PC-3 (cell line): ENCODE data around the gene SMIM44. TPM values are rescaled to one million over a fixed set of nuclear protein-coding genes. Genes with fewer than 3 reads are reported as not detected.

Experiments used
- ATAC-seq: fragments of 200-7000 bp; cut with Tn5 transposase; 2 replicates; pipeline ENCODE4 v1.9.1; 2020; ENCODE audit warnings: mild to moderate bottlenecking, moderate library complexity
- BruUV-seq: library from RNA; stranded (reverse); fragments of 400-500 nt; replicated peaks from 2 replicates; lab custom pipeline; 2021; lab: Mats Ljungman, UMichigan
- CTCF ChIA-PET: fragments of 300-600 bp; sonication (Branson Sonifier 250); formaldehyde crosslinking; loops from one replicate; lab custom pipeline; 2022; ENCODE audit warnings: antibody characterized with exemption; lab: Charles Lee
- POLR2A ChIA-PET: fragments of 300-600 bp; sonication (Branson Sonifier 250); formaldehyde crosslinking; loops from one replicate; lab custom pipeline; 2022; ENCODE audit warnings: antibody characterized with exemption; ENCODE audit not compliant: unreplicated experiment; lab: Charles Lee
- DNase-seq: peaks from one replicate; pipeline ENCODE4 v3.0.0-alpha.2; 2015
- H2AFZ ChIP-seq: fragments of 300-600 bp; sonication (generic); 2 replicates; pipeline ENCODE4 v1.6.0; 2016; ENCODE audit warnings: antibody characterized with exemption, low read length
- H3F3A ChIP-seq: fragments of 300-600 bp; sonication (generic); one replicate; pipeline ENCODE4 v1.6.0; 2017; ENCODE audit warnings: antibody characterized with exemption, low read length, control low read depth, mild to moderate bottlenecking; ENCODE audit not compliant: unreplicated experiment
- H3K27ac ChIP-seq: fragments of 300-600 bp; sonication (generic); 2 replicates; pipeline ENCODE4 v1.5.1; 2016; ENCODE audit warnings: mild to moderate bottlenecking, low read length
- H3K27me3 ChIP-seq: fragments of 300-600 bp; sonication (generic); 2 replicates; pipeline ENCODE4 v1.6.1; 2016; ENCODE audit warnings: low read length, mixed read lengths
- H3K36me3 ChIP-seq: fragments of 300-600 bp; sonication (generic); 2 replicates; pipeline ENCODE4 v1.6.1; 2016; ENCODE audit warnings: low read depth, mixed run types, low read length, mixed read lengths
- H3K4me1 ChIP-seq: fragments of 300-600 bp; sonication (generic); 2 replicates; pipeline ENCODE4 v1.5.1; 2016; ENCODE audit warnings: low read length; ENCODE audit not compliant: insufficient read depth
- H3K4me2 ChIP-seq: fragments of 300-600 bp; sonication (generic); 2 replicates; pipeline ENCODE4 v1.6.0; 2016; ENCODE audit warnings: low read length
- H3K4me3 ChIP-seq: fragments of 300-600 bp; sonication (generic); 2 replicates; pipeline ENCODE4 v1.5.1; 2016; ENCODE audit warnings: mild to moderate bottlenecking, low read length, mixed read lengths
- H3K79me2 ChIP-seq: fragments of 300-600 bp; sonication (generic); 2 replicates; pipeline ENCODE4 v1.6.1; 2017; ENCODE audit warnings: low read length, mixed read lengths
- H3K9ac ChIP-seq: fragments of 300-600 bp; sonication (generic); 2 replicates; pipeline ENCODE4 v1.6.0; 2016; ENCODE audit warnings: mild to moderate bottlenecking, low read length
- H3K9me2 ChIP-seq: fragments of 300-600 bp; sonication (generic); replicated peaks from 2 replicates; pipeline ENCODE4 v1.6.1; 2016; ENCODE audit warnings: mixed run types, low read length, mixed read lengths
- H3K9me3 ChIP-seq: fragments of 300-600 bp; sonication (generic); 2 replicates; pipeline ENCODE4 v1.6.1; 2016; ENCODE audit warnings: low read length, mixed read lengths
- H4K20me1 ChIP-seq: fragments of 300-600 bp; sonication (generic); 2 replicates; pipeline ENCODE4 v1.6.1; 2016; ENCODE audit warnings: low read length, mixed read lengths
- EZH2 ChIP-seq: fragments of 300-600 bp; sonication (generic); IDR thresholded peaks from one replicate; pipeline ENCODE4 v1.6.1; 2017; ENCODE audit warnings: antibody characterized with exemption, mild to moderate bottlenecking, low read length; ENCODE audit not compliant: unreplicated experiment
- EZH2phosphoT487 ChIP-seq: fragments of 300-600 bp; sonication (generic); IDR thresholded peaks from 2 replicates; pipeline ENCODE4 v1.6.1; 2018; ENCODE audit warnings: mild to moderate bottlenecking, antibody characterized with exemption, low read length, borderline replicate concordance
- intact Hi-C: fragments of 100-400 bp; cut with micrococcal nuclease; formaldehyde crosslinking; loops from 2 replicates; pipeline ENCODE4 v1.9.0; 2023
- total RNA-seq: library from RNA; depleted of rRNA; stranded (reverse); fragments of >200 nt; gene quantifications from 2 replicates; pipeline ENCODE4 v1.2.3, GENCODE V29; 2014
- TF ChIP-seq, protein P1 (sequence below): fragments of 300-600 bp; sonication (generic); conservative IDR thresholded peaks from 2 replicates; pipeline ENCODE4 v1.5.1; 2017; ENCODE audit warnings: antibody characterized with exemption, low read depth, mild to moderate bottlenecking, low read length

The SMIM44 gene
- total RNA-seq, 1 experiment from 2014 or later, result not detected

DNA sequence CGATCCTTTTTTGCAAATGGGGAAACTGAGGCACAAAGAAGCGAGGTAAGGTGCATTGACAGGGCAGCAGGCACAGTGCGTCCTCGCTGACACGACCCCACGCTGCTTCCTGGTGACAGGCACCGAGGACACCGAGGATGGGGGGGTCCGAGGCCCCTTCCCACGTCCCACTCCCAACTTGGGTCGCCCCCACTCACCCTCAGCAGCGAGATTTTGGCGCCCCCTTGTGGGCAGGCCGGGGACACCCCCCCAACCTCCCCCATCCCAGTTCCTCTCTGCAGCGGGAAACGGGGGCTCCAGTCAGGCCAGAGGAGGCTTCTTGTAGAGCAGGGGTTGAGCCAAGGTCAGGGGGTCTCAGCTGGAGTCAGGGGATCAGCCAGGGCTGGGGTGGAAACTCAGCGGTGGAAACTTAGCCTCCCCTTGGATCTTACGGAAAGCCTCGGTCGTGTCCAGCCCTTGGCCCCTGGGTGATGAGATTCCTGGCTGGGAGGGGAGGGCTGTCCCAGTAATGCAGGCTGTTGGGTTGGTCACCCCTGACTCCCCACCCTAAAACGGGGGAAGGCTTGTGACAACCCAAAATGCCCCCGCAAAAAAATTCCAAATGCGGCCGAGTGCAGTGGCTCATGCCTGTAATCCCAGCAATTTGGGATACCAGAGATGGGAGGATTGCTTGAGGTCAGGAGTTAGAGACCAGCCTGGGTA is 11.1 kb downstream of the SMIM44 start:
- intact Hi-C loops, result loop anchor here (2.0 kb wide), 2 partner anchors 145 to 167 kb away; no protein-coding TSS in a partner anchor
- no peaks in the 10 kb centered on the region for H3K9me2 ChIP-seq
- H3K9me3 ChIP-seq, result no peaks in the 10 kb centered on the region
- no peaks in the 10 kb centered on the region for H3F3A ChIP-seq
- H3K36me3 ChIP-seq, result no peaks in the 10 kb centered on the region
- ATAC-seq (peak; percentile 26; the same call in 1 of the 2 replicates), DNase-seq (peak; percentile 8)
- H3K27me3 ChIP-seq, result no peaks in the 10 kb centered on the region
- no TSS peak for BruUV-seq
- no peaks in the 10 kb centered on the region for H3K79me2 ChIP-seq
- no peaks in the 10 kb centered on the region for H3K4me1 ChIP-seq
- no peak overlapping the region for H3K9ac ChIP-seq
- no peak overlapping the region for H3K27ac ChIP-seq
- H3K4me3 ChIP-seq, result no peak overlapping the region
- ChIA-PET POLR2A (no interaction called here), CTCF (interaction anchor here (0.6 kb wide), 2 partner anchors 33 to 127 kb away, joined by 3 read pairs; no protein-coding TSS in a partner anchor)
- no peaks in the 10 kb centered on the region for H4K20me1 ChIP-seq
- H3K4me2 ChIP-seq, result no peak overlapping the region
- no peak overlapping the region for H2AFZ ChIP-seq
- TF ChIP-seq EZH2 (no peak), EZH2phosphoT487 (no peak)
- TF ChIP-seq, protein P1, sequence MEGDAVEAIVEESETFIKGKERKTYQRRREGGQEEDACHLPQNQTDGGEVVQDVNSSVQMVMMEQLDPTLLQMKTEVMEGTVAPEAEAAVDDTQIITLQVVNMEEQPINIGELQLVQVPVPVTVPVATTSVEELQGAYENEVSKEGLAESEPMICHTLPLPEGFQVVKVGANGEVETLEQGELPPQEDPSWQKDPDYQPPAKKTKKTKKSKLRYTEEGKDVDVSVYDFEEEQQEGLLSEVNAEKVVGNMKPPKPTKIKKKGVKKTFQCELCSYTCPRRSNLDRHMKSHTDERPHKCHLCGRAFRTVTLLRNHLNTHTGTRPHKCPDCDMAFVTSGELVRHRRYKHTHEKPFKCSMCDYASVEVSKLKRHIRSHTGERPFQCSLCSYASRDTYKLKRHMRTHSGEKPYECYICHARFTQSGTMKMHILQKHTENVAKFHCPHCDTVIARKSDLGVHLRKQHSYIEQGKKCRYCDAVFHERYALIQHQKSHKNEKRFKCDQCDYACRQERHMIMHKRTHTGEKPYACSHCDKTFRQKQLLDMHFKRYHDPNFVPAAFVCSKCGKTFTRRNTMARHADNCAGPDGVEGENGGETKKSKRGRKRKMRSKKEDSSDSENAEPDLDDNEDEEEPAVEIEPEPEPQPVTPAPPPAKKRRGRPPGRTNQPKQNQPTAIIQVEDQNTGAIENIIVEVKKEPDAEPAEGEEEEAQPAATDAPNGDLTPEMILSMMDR, result peak; percentile 81

DNA sequence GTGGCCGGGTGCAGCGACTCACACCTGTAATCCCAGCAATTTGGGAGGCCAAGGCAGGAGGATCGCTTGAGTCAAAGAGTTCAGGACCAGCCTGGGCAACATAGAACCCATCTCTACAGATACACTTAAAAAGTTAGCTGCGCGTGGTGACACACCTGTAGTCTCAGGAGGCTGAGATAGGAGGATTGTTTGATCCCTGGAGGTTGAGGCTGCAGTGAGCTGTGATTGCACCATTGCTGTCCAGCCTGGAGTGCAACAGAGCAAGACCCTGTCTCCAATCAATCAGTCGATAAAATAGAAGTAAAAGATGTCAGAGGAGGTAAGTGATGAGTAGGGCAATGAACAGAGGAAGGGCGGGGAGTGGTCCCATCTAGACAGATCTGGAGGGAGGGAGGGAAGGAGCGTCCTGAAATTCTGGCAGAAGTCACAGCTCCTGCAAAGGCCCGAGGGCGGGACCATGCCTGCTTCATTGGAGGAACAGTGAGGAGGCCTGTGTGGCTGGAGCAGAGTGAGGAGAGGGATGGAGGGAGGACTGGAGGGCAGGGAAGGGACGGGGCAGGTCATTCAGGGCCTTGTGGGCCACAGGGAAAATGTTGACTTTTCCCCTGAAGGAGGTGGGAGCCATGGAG is 12.6 kb downstream of the SMIM44 start:
- Histone ChIP-seq H2AFZ (no peak overlapping the region), H3K9ac (no peak overlapping the region), H3K4me3 (no peak overlapping the region), H3K36me3 (no peaks in the 10 kb centered on the region), H3K4me2 (no peak overlapping the region), H3K27ac (no peak overlapping the region), H3F3A (no peaks in the 10 kb centered on the region), H3K27me3 (no peaks in the 10 kb centered on the region), H3K79me2 (no peaks in the 10 kb centered on the region), H3K9me2 (no peaks in the 10 kb centered on the region), H4K20me1 (no peaks in the 10 kb centered on the region), H3K9me3 (no peaks in the 10 kb centered on the region), H3K4me1 (no peaks in the 10 kb centered on the region)
- TF ChIP-seq, protein P1, result no peak
- peak; percentile 12; the same call in 1 of the 2 replicates for ATAC-seq
- POLR2A ChIA-PET, result no interaction called here
- BruUV-seq, result no TSS peak
- CTCF ChIA-PET, result no interaction called here
- intact Hi-C loops, result no loop called here
- DNase-seq, result no peak
